Stimulated activated CD4-positive, alpha-beta T cell treated with anti-CD3 and anti-CD28 coated beads, Interleukin-4, amount 100 ng/mL, for 4 hours (primary cell): ENCODE measurements around the gene RBFOX2.

ENCODE experiments used
- DNase-seq, 2 experiments: peaks; one replicate each; pipeline ENCODE4 v3.0.0-alpha.2; 2020

Gene RBFOX2

GRCh38 chr22:35893698-35894097 lies 134.9 kb downstream of the RBFOX2 start:
- no peak for DNase-seq

GRCh38 chr22:35892192-35892591 lies 136.4 kb downstream of the RBFOX2 start:
- DNase-seq: no peak

- no peak for DNase-seq
These were observed 137.2 kb downstream of the RBFOX2 start for GRCh38 chr22:35891442-35891841.

GRCh38 chr22:35889071-35889470 lies 139.6 kb downstream of the RBFOX2 start:
- DNase-seq: no peak

GRCh38 chr22:35888181-35888870 lies 140.3 kb downstream of the RBFOX2 start:
- DNase-seq: no peak

GRCh38 chr22:35887296-35887875 lies 141.2 kb downstream of the RBFOX2 start:
- DNase-seq: no peak

- DNase-seq: no peak
These were observed 142.3 kb downstream of the RBFOX2 start for GRCh38 chr22:35886309-35886708.

GRCh38 chr22:35884529-35884928 lies 144.1 kb downstream of the RBFOX2 start:
- no peak for DNase-seq

GRCh38 chr22:35883031-35883620 lies 145.5 kb downstream of the RBFOX2 start:
- no peak for DNase-seq

- no peak for DNase-seq
These were observed 146.2 kb downstream of the RBFOX2 start for GRCh38 chr22:35882211-35883030.

GRCh38 chr22:35879351-35879750 lies 149.3 kb downstream of the RBFOX2 start:
- no peak for DNase-seq

- no peak for DNase-seq
These were observed 155.2 kb downstream of the RBFOX2 start for GRCh38 chr22:35873426-35873825.

- no peak for DNase-seq
These were observed 156.2 kb downstream of the RBFOX2 start for GRCh38 chr22:35872451-35872850.

- DNase-seq: no peak
These were observed 157.9 kb downstream of the RBFOX2 start for GRCh38 chr22:35870517-35871293.

GRCh38 chr22:35868938-35869337 lies 159.7 kb downstream of the RBFOX2 start:
- DNase-seq: no peak

- no peak for DNase-seq
These were observed 162.0 kb downstream of the RBFOX2 start for GRCh38 chr22:35866651-35867050.

- no peak for DNase-seq
These were observed 164.0 kb downstream of the RBFOX2 start for GRCh38 chr22:35864545-35865165.

GRCh38 chr22:35863432-35863831 lies 165.2 kb downstream of the RBFOX2 start:
- no peak for DNase-seq

GRCh38 chr22:35862697-35863096 lies 165.9 kb downstream of the RBFOX2 start:
- no peak for DNase-seq

GRCh38 chr22:35861451-35861850 lies 167.2 kb downstream of the RBFOX2 start:
- DNase-seq: no peak

GRCh38 chr22:35860837-35861236 lies 167.8 kb downstream of the RBFOX2 start:
- no peak for DNase-seq

GRCh38 chr22:35860087-35860733 lies 168.4 kb downstream of the RBFOX2 start:
- no peak for DNase-seq
